Karpas-422 (cell line): ENCODE results near the gene TRA2A. TPM values are rescaled to one million over a fixed set of nuclear protein-coding genes. Genes with fewer than 3 reads are reported as not detected.

Source experiments
- DNase-seq: peaks from one replicate; pipeline ENCODE4 v3.0.0-alpha.2; 2015
- H2AFZ ChIP-seq: fragments of 200-600 bp; sonication (generic); 2 replicates; pipeline ENCODE4 v1.6.1; 2014; ENCODE audit warnings: antibody characterized with exemption, low read length, mixed read lengths
- H3K27ac ChIP-seq: fragments of 200-600 bp; sonication (generic); 2 replicates; pipeline ENCODE4 v1.5.1; 2014; ENCODE audit warnings: mild to moderate bottlenecking, low read length, moderate library complexity
- H3K27me3 ChIP-seq: fragments of 200-600 bp; sonication (generic); 2 replicates; pipeline ENCODE4 v1.6.1; 2014; ENCODE audit warnings: low read length, mixed read lengths
- H3K36me3 ChIP-seq: fragments of 200-600 bp; sonication (generic); 2 replicates; pipeline ENCODE4 v1.6.1; 2014; ENCODE audit warnings: low read length, mixed read lengths; ENCODE audit not compliant: insufficient read depth
- H3K4me1 ChIP-seq: fragments of 200-600 bp; sonication (generic); 2 replicates; pipeline ENCODE4 v1.6.1; 2014; ENCODE audit warnings: mild to moderate bottlenecking, low read length, mixed read lengths
- H3K4me2 ChIP-seq: fragments of 200-600 bp; sonication (generic); 2 replicates; pipeline ENCODE4 v1.6.1; 2014; ENCODE audit warnings: low read length, low read depth, mild to moderate bottlenecking; ENCODE audit not compliant: poor library complexity, severe bottlenecking
- H3K4me3 ChIP-seq: fragments of 200-600 bp; sonication (generic); 2 replicates; pipeline ENCODE4 v1.5.1; 2014; ENCODE audit warnings: mild to moderate bottlenecking, antibody characterized with exemption, low read length, mixed read lengths
- H3K79me2 ChIP-seq: fragments of 200-600 bp; sonication (generic); 2 replicates; pipeline ENCODE4 v1.6.1; 2014; ENCODE audit warnings: mild to moderate bottlenecking, low read length, mixed read lengths
- H3K9ac ChIP-seq: fragments of 200-600 bp; sonication (generic); 2 replicates; pipeline ENCODE4 v1.6.0; 2014; ENCODE audit warnings: low read length
- H3K9me2 ChIP-seq: fragments of 200-600 bp; sonication (generic), shearing (Covaris generic); replicated peaks from 2 replicates; pipeline ENCODE4 v1.6.0; 2014; ENCODE audit warnings: mild to moderate bottlenecking, low read length, moderate library complexity; ENCODE audit not compliant: insufficient read depth
- H3K9me3 ChIP-seq: fragments of 300-700, 200-600 bp; sonication (generic); 2 replicates; pipeline ENCODE4 v1.6.1; 2014; ENCODE audit warnings: low read length, mixed read lengths
- H4K20me1 ChIP-seq: fragments of 200-600 bp; sonication (generic); 2 replicates; pipeline ENCODE4 v1.6.1; 2014; ENCODE audit warnings: mild to moderate bottlenecking, antibody characterized with exemption, low read length, low read depth; ENCODE audit not compliant: insufficient read depth
- total RNA-seq: library from RNA; depleted of rRNA; stranded (reverse); fragments of >200 nt; shearing (Covaris generic); gene quantifications from 2 replicates; pipeline ENCODE4 v1.2.3, GENCODE V29; 2014; ENCODE audit warnings: low replicate concordance; rRNA removed

Gene TRA2A
- total RNA-seq, result 34.3 and 34.5 TPM in 2 replicates

- Histone ChIP-seq H3K9me2 (no peaks in the 10 kb centered on the region), H3K27me3 (no peaks in the 10 kb centered on the region), H3K9me3 (no peaks in the 10 kb centered on the region), H2AFZ (peak within 1 kb of the TSS; percentile 90; the same call in 1 of the 2 replicates), H3K27ac (peak within 1 kb of the TSS; percentile 81), H3K4me1 (peaks cover 40% of the 10 kb centered on the region), H3K9ac (peak within 1 kb of the TSS; percentile 98), H3K79me2 (peaks cover 49% of the 10 kb centered on the region), H3K4me3 (peak within 1 kb of the TSS; percentile 91), H3K4me2 (peak within 1 kb of the TSS; percentile 74), H3K36me3 (peaks cover 6% of the 10 kb centered on the region; the same call in 1 of the 2 replicates), H4K20me1 (peaks cover 28% of the 10 kb centered on the region)
- DNase-seq, result peak; percentile 99
These were observed at the start of gene TRA2A for GRCh38 chr7:23531794-23532489. Gene TRA2A, minus strand, starts transcription at chr7:23531981. Its CDS starts 157 bp downstream, at chr7:23531824.

- Histone ChIP-seq H3K9me3 (no peaks in the 10 kb centered on the region), H3K27ac (no peak overlapping the region), H3K79me2 (no peaks in the 10 kb centered on the region), H3K4me3 (no peak overlapping the region), H3K27me3 (no peaks in the 10 kb centered on the region), H3K9me2 (no peaks in the 10 kb centered on the region), H3K9ac (no peak overlapping the region), H3K36me3 (no peaks in the 10 kb centered on the region), H2AFZ (no peak overlapping the region), H3K4me1 (no peaks in the 10 kb centered on the region), H3K4me2 (no peak overlapping the region), H4K20me1 (no peaks in the 10 kb centered on the region)
- DNase-seq, result peak; percentile 88
These were observed 38.9 kb upstream of the TRA2A start for GRCh38 chr7:23570592-23571200.

GRCh38 chr7:23558303-23558702, 26.5 kb upstream of the TRA2A start:
- Histone ChIP-seq H3K36me3 (no peaks in the 10 kb centered on the region), H3K9me3 (no peaks in the 10 kb centered on the region), H3K4me1 (peaks cover 1% of the 10 kb centered on the region), H3K27me3 (no peaks in the 10 kb centered on the region), H3K27ac (no peak overlapping the region), H3K9ac (no peak overlapping the region), H3K4me2 (no peak overlapping the region), H2AFZ (no peak overlapping the region), H3K9me2 (no peaks in the 10 kb centered on the region), H4K20me1 (no peaks in the 10 kb centered on the region), H3K4me3 (no peak overlapping the region), H3K79me2 (no peaks in the 10 kb centered on the region)
- no peak for DNase-seq

- Histone ChIP-seq H3K4me2 (no peak overlapping the region), H3K79me2 (no peaks in the 10 kb centered on the region), H3K9me3 (peaks cover 3% of the 10 kb centered on the region), H3K4me3 (no peak overlapping the region), H3K36me3 (no peaks in the 10 kb centered on the region), H2AFZ (no peak overlapping the region), H3K9ac (no peak overlapping the region), H3K27me3 (no peaks in the 10 kb centered on the region), H3K27ac (no peak overlapping the region), H3K9me2 (no peaks in the 10 kb centered on the region), H4K20me1 (no peaks in the 10 kb centered on the region), H3K4me1 (peaks cover 13% of the 10 kb centered on the region)
- no peak for DNase-seq
These were observed 15.9 kb upstream of the TRA2A start for GRCh38 chr7:23547662-23548061.

- no peak overlapping the region for H3K9ac ChIP-seq
- DNase-seq, result peak; percentile 94
- H3K4me1 ChIP-seq, result peaks cover 13% of the 10 kb centered on the region
- H2AFZ ChIP-seq, result no peak overlapping the region
- H3K27me3 ChIP-seq, result no peaks in the 10 kb centered on the region
- no peaks in the 10 kb centered on the region for H4K20me1 ChIP-seq
- no peak overlapping the region for H3K4me2 ChIP-seq
- peaks cover 5% of the 10 kb centered on the region for H3K9me3 ChIP-seq
- H3K4me3 ChIP-seq, result no peak overlapping the region
- no peak overlapping the region for H3K27ac ChIP-seq
- H3K9me2 ChIP-seq, result no peaks in the 10 kb centered on the region
- H3K79me2 ChIP-seq, result no peaks in the 10 kb centered on the region
- no peaks in the 10 kb centered on the region for H3K36me3 ChIP-seq
These were observed 15.3 kb upstream of the TRA2A start for GRCh38 chr7:23546897-23547572.

- Histone ChIP-seq H3K4me2 (no peak overlapping the region), H3K79me2 (no peaks in the 10 kb centered on the region), H3K4me1 (peaks cover 13% of the 10 kb centered on the region), H3K9ac (no peak overlapping the region), H3K27ac (no peak overlapping the region), H3K9me3 (peaks cover 5% of the 10 kb centered on the region), H4K20me1 (no peaks in the 10 kb centered on the region), H3K9me2 (no peaks in the 10 kb centered on the region), H3K4me3 (no peak overlapping the region), H3K27me3 (no peaks in the 10 kb centered on the region), H3K36me3 (no peaks in the 10 kb centered on the region), H2AFZ (no peak overlapping the region; the same call in 1 of the 2 replicates)
- no peak for DNase-seq
These were observed 13.7 kb upstream of the TRA2A start for GRCh38 chr7:23545493-23545892.

- Histone ChIP-seq H3K9me3 (peaks cover 5% of the 10 kb centered on the region), H3K4me2 (no peak overlapping the region)
These were observed 13.2 kb upstream of the TRA2A start for GRCh38 chr7:23544913-23545354.

GRCh38 chr7:23542752-23543151, 11.0 kb upstream of the TRA2A start:
- no peak for DNase-seq
- Histone ChIP-seq H3K27me3 (no peaks in the 10 kb centered on the region), H3K4me2 (no peak overlapping the region), H4K20me1 (no peaks in the 10 kb centered on the region), H2AFZ (no peak overlapping the region), H3K9me3 (peaks cover 5% of the 10 kb centered on the region), H3K4me1 (peaks cover 19% of the 10 kb centered on the region), H3K9me2 (no peaks in the 10 kb centered on the region), H3K36me3 (no peaks in the 10 kb centered on the region), H3K9ac (no peak overlapping the region), H3K4me3 (no peak overlapping the region), H3K27ac (no peak overlapping the region), H3K79me2 (no peaks in the 10 kb centered on the region)

More at GRCh38 chr7:23544913-23545354, 13.2 kb upstream of the TRA2A start:
- H3K79me2 ChIP-seq, result no peaks in the 10 kb centered on the region
- peak; percentile 49 for DNase-seq
- no peaks in the 10 kb centered on the region for H3K36me3 ChIP-seq
- no peak overlapping the region; the same call in 1 of the 2 replicates for H2AFZ ChIP-seq
- no peaks in the 10 kb centered on the region for H3K9me2 ChIP-seq
- H3K27me3 ChIP-seq, result no peaks in the 10 kb centered on the region
- H4K20me1 ChIP-seq, result no peaks in the 10 kb centered on the region
- no peak overlapping the region for H3K9ac ChIP-seq
- no peak overlapping the region for H3K4me3 ChIP-seq
- H3K4me1 ChIP-seq, result peaks cover 13% of the 10 kb centered on the region
- no peak overlapping the region for H3K27ac ChIP-seq
